GM12864 (cell line): Measurements from ENCODE around the gene IRGQ.
"Not testable (repeated sequence)": the region's sequence is repeated elsewhere in the genome, so short reads cannot be mapped to it uniquely, and the experiment has no call there.

Experiments
- DNase-seq: peaks from one replicate; pipeline ENCODE4 v3.0.0-alpha.2; 2011; ENCODE audit warnings: low read depth
- H3K4me3 ChIP-seq: 2 replicates; pipeline ENCODE4 v1.5.1; 2011; ENCODE audit warnings: mild to moderate bottlenecking, low read depth, low read length, control low read depth
- CTCF ChIP-seq: IDR thresholded peaks from 2 replicates; pipeline ENCODE4 v1.5.1; 2011; ENCODE audit warnings: low read depth, mild to moderate bottlenecking, moderate library complexity, low read length, control low read depth, inconsistent platforms; ENCODE audit errors: missing control alignments

Gene IRGQ

DNA sequence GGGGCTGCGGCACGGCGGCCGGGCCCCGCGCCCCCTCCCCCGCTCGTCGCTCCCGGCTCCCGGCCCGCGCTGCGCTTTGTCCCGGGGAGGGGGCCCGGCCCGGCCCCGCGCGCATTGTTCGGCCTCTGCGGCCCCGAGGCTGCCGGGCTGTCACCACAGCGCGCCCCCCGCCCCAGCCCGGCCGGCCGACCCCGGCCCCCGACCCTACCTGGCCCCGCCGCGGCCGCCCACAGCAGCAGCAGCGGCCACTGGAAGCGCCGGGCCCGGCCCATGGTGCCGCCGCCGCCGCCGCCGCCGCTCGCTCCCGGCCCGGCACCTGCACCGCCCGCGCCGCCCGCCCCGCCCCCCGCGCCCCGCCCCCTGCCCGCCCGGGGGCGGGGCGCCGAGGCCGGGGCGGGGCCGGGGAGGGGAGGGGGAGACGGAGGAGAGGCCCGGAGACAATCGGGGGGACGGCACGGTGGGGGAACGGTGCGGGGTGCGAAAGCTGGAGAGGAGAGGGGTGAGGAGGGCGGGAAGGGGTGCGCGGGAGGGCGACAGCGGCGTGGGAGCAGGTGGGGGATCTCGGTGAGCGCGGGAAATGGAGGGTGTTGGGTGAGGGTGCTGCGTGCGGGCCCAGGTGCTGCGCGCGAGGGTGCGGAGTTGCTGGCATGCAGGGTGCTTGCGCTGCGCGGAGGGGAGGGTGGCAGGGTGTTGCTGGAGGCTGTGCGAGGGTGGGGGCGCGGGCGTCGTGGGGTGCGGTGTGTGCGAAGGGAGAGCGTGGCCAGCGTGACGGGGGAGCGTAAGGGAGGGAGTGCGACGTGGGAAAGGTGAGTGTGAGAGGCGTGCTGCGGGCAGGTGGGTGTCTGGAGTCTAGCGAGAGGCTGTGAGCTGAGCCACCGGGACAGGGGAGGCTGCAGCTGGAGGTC, 43.8 kb upstream of the IRGQ start, which contains the start of gene CADM4:
Gene CADM4 (minus strand): TSS at position 332 of the 905 bp plus-strand sequence. CDS start 60 bp downstream, at position 272.
- no peak for DNase-seq

GRCh38 chr19:43638995-43639518, 43.1 kb upstream of the IRGQ start:
- TF ChIP-seq CTCF = no peak
- no peak overlapping the region; the same call in 1 of the 2 replicates for H3K4me3 ChIP-seq
- no peak for DNase-seq

More for the DNA sequence above, 43.8 kb upstream of the IRGQ start, which contains the start of gene CADM4:
- H3K4me3 ChIP-seq = no peak within 1 kb of the TSS; the same call in none of the 2 replicates
- no peak for TF ChIP-seq CTCF

GRCh38 chr19:43638214-43638994, 42.5 kb upstream of the IRGQ start:
- no peak for DNase-seq
- TF ChIP-seq CTCF = no peak
- H3K4me3 ChIP-seq = no peak overlapping the region

DNA sequence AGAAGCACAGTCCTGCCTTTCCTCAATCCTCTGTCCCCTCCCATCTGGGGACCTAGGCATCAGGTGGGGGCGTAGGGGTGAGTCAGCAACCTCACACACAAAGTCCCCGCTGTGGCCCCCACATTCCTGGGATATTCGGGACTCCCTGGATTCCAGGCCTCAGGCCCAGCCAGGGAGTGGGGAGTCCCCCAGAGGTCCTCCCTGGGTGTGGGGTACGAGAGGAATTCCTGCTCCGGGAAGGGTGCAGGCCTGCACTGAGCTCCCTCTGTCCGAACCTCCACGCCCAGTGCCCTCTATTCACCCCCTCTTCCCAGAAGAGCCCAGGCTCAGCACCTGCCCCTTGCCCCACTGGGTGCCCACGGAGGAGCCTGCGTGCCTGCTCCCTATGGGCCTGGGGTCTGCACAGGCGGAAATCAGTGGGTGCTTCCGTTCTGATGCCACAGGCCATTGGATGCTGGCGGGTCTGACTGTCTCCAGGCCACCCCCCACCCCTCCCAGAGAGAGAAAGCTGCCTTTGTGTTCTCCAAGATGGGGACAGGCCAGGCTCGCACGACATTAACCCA, 40.3 kb upstream of the IRGQ start:
- DNase-seq = no peak
- TF ChIP-seq CTCF = no peak
- H3K4me3 ChIP-seq = no peak overlapping the region

GRCh38 chr19:43635561-43635940, 39.6 kb upstream of the IRGQ start:
- DNase-seq, H3K4me3 ChIP-seq: not testable (repeated sequence)

- H3K4me3 ChIP-seq = no peak overlapping the region
- no peak for DNase-seq
- TF ChIP-seq CTCF = no peak
Measured at GRCh38 chr19:43634872-43635560, 39.1 kb upstream of the IRGQ start.

DNA sequence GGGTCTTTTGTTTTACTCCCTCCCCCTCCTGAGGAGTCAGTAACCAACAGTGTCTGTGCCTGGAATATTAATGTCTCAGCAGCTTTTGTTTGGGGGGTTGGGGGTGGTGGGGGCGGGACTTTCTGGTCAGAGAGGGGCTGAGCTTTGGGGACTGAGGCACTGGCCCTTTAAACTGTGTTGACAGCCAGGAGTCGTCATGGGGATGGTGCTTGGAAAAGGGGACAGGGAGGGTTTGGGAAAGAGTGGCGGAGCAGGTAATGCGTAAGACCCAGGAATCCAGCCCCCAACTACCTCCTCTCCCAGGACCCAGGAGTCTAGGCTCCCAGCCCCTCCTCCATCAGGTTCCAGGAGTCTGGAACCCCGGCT, 38.6 kb upstream of the IRGQ start:
- TF ChIP-seq CTCF = no peak
- DNase-seq = no peak

More for the DNA sequence above, 38.6 kb upstream of the IRGQ start:
- no peak overlapping the region for H3K4me3 ChIP-seq
